Lower lobe of right lung (tissue), 2 donors: ENCODE data around the gene GNB1L. TPM values are rescaled to one million over a fixed set of nuclear protein-coding genes. Genes with fewer than 3 reads are reported as not detected.

Experiments
- ATAC-seq, 2 donors: fragments of 200-7000 bp; cut with Tn5 transposase; one replicate each; pipeline ENCODE4 v1.9.1; 2020 to 2022; ENCODE audit warnings: mild to moderate bottlenecking in 2 of 2, moderate library complexity in 2 of 2
- DNase-seq: peaks from one replicate; pipeline ENCODE4 v3.0.0-alpha.2; 2020
- H3K27ac ChIP-seq: fragments of 200-600 bp; one replicate; pipeline ENCODE4 v1.8.0; 2022
- H3K27me3 ChIP-seq: fragments of 200-600 bp; one replicate; pipeline ENCODE4 v1.8.0; 2022; ENCODE audit warnings: low read depth
- H3K36me3 ChIP-seq: fragments of 200-600 bp; one replicate; pipeline ENCODE4 v1.8.0; 2022; ENCODE audit warnings: mild to moderate bottlenecking
- H3K4me1 ChIP-seq: fragments of 200-600 bp; one replicate; pipeline ENCODE4 v1.8.0; 2022
- H3K4me3 ChIP-seq: fragments of 200-600 bp; one replicate; pipeline ENCODE4 v1.8.0; 2022; ENCODE audit warnings: mild to moderate bottlenecking
- H3K9me3 ChIP-seq: fragments of 200-600 bp; one replicate; pipeline ENCODE4 v1.8.0; 2022
- intact Hi-C: fragments of 100-400 bp; cut with DNase I; formaldehyde crosslinking; loops from one replicate; pipeline ENCODE4 v1.11.0; 2022
- total RNA-seq: library from RNA; stranded (reverse); fragmentation: NEBNext Ultra II Directional; extraction: Animal tissue kit (Norgen Biotek cat#: 25700); gene quantifications from one replicate; pipeline ENCODE4 v1.2.1, GENCODE V29; 2021
- TF ChIP-seq, protein P1 (sequence below): fragments of 200-600 bp; IDR thresholded peaks from one replicate; pipeline ENCODE4 v1.8.0; 2022; ENCODE audit warnings: antibody characterized with exemption, mild to moderate bottlenecking
- donor health status: DM: no; HTN: yes; CAD: no; lungs with severe emphysema.

GNB1L gene
- total RNA-seq, 1 donor from 2014 or later = 6.0 TPM

- Histone ChIP-seq H3K36me3 (no peaks in the 10 kb centered on the region), H3K27ac (no peak overlapping the region), H3K4me3 (no peak overlapping the region), H3K4me1 (no peaks in the 10 kb centered on the region), H3K27me3 (no peaks in the 10 kb centered on the region), H3K9me3 (no peaks in the 10 kb centered on the region)
- ATAC-seq = peak in 1 of 2 donors; percentile 4
- intact Hi-C loops = no loop called here
- TF ChIP-seq, protein P1, sequence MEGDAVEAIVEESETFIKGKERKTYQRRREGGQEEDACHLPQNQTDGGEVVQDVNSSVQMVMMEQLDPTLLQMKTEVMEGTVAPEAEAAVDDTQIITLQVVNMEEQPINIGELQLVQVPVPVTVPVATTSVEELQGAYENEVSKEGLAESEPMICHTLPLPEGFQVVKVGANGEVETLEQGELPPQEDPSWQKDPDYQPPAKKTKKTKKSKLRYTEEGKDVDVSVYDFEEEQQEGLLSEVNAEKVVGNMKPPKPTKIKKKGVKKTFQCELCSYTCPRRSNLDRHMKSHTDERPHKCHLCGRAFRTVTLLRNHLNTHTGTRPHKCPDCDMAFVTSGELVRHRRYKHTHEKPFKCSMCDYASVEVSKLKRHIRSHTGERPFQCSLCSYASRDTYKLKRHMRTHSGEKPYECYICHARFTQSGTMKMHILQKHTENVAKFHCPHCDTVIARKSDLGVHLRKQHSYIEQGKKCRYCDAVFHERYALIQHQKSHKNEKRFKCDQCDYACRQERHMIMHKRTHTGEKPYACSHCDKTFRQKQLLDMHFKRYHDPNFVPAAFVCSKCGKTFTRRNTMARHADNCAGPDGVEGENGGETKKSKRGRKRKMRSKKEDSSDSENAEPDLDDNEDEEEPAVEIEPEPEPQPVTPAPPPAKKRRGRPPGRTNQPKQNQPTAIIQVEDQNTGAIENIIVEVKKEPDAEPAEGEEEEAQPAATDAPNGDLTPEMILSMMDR = no peak
- DNase-seq = peak; percentile 42
Measured at GRCh38 chr22:19798891-19799293, 55.8 kb downstream of the GNB1L start.

DNA sequence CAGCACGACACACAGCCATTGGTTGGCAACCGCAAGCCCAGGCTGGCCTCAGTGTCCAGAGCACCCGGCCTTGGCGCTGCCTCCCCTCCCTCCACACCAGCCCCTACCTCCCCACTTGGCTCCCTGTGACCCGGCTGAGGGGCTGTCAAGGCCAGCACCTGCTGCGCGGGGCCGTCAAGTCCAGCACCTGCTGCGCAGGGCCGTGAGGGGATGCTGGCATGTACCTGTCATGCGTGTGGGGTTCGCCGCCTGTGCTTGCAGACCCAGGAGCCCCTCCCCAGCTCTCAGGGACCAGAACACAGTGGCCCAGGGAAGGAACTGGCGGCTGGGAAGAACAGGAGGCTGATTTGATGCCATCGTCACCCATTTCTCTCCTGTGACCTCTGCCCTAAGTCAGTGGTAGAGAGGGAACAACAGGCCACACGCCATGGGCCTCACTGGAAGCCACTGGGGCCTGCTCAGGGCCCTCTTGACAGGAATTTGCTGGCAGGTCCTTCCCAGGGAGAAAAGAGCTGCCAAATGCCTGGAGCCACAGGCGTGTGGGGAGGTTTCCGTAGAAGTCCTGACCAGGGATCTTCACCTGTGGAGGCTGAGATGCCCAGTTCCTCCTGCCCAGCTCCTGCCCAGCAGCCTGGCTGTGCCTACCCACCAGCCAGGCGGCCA is 56.5 kb downstream of the GNB1L start:
- H3K9me3 ChIP-seq = peaks cover 1% of the 10 kb centered on the region
- ATAC-seq (no peak), DNase-seq (peak; percentile 35)
- no peak overlapping the region for H3K4me3 ChIP-seq
- intact Hi-C loops = no loop called here
- no peaks in the 10 kb centered on the region for H3K36me3 ChIP-seq
- no peak overlapping the region for H3K27ac ChIP-seq
- no peaks in the 10 kb centered on the region for H3K4me1 ChIP-seq
- TF ChIP-seq, protein P1 = no peak
- no peaks in the 10 kb centered on the region for H3K27me3 ChIP-seq

- DNase-seq (peak; percentile 38), ATAC-seq (no peak)
- H3K9me3 ChIP-seq = peaks cover 3% of the 10 kb centered on the region
- H3K4me3 ChIP-seq = no peak overlapping the region
- no peak overlapping the region for H3K27ac ChIP-seq
- TF ChIP-seq, protein P1 = no peak
- H3K27me3 ChIP-seq = no peaks in the 10 kb centered on the region
- intact Hi-C loops = no loop called here
- H3K36me3 ChIP-seq = no peaks in the 10 kb centered on the region
- no peaks in the 10 kb centered on the region for H3K4me1 ChIP-seq
Measured at GRCh38 chr22:19797086-19798002, 57.3 kb downstream of the GNB1L start.

DNA sequence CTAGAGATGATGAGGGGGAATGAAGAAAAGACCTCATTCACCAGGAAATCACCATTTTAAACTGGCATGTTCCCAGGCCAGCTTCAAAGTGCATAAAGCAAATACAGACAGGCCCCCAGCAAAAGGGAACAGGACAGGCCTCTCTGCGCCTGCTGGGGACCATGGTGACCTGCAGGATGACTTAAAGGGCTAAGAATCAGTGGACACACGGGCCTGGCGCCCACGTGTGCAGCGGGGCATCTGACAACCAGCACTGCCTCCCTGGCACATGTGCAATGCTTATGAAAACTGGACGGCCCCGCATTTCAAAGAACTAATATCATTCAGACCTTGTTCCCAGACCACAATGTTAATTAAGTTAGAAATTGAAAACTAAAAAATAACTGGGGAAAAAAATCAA is 58.5 kb downstream of the GNB1L start:
- Histone ChIP-seq H3K27ac (no peak overlapping the region), H3K4me3 (no peak overlapping the region), H3K36me3 (no peaks in the 10 kb centered on the region), H3K27me3 (no peaks in the 10 kb centered on the region), H3K9me3 (peaks cover 3% of the 10 kb centered on the region), H3K4me1 (no peaks in the 10 kb centered on the region)
- DNase-seq (no peak), ATAC-seq (no peak)
- intact Hi-C loops = no loop called here
- TF ChIP-seq, protein P1 = no peak

- TF ChIP-seq, protein P1 = no peak
- H3K27ac ChIP-seq = no peak overlapping the region
- no peaks in the 10 kb centered on the region for H3K36me3 ChIP-seq
- H3K9me3 ChIP-seq = peaks cover 3% of the 10 kb centered on the region
- ATAC-seq = no peak
- no peak overlapping the region for H3K4me3 ChIP-seq
- DNase-seq = peak; percentile 30
- H3K27me3 ChIP-seq = no peaks in the 10 kb centered on the region
- intact Hi-C loops = no loop called here
- no peaks in the 10 kb centered on the region for H3K4me1 ChIP-seq
Measured at GRCh38 chr22:19795617-19796008, 59.1 kb downstream of the GNB1L start.
